ENCODE measurements around the gene ARHGAP35. TPM values are rescaled to one million over a fixed set of nuclear protein-coding genes. Genes with fewer than 3 reads are reported as not detected.
A peak's percentile ranks its signal among the peaks of the same experiment; 100 is the strongest.

ARHGAP35 gene
- total RNA-seq, 1 experiment from 2014 or later: 81.7 TPM

DNA sequence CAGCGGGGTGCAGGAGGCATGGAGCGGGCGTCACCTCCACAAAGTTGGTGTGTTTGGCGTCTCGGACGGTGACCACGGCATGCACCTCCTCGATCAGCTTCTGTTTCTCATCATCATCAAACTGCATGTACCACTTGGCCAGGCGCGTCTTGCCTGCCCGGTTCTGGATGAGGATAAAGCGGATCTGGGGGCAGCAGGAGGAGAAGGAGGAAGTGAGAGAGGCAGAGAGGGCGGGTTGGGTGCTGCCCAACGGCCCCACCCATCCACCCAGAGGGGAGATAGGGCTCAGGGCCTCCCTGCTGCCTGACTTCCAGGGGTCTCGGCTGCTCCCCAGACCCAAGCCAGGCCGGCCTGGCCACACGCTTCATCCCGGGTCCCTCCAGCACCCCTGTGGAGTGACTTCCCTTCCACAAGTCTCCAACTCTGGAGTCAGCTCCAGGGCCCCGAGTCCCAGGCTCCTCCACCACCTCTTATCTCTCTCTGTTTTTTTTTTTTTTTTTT, 14.8 kb upstream of the ARHGAP35 start:
- intact Hi-C loops (cut with micrococcal nuclease; ENCODE audit: unreplicated experiment): no loop called here
- ChIA-PET CTCF (interaction anchor here (0.6 kb wide), 1 partner anchor 245 kb away, joined by 4 read pairs; no protein-coding TSS in a partner anchor), POLR2A (interaction anchor here (0.6 kb wide), 1 partner anchor 52 kb away, joined by 13 read pairs; no protein-coding TSS in a partner anchor)
- H3K36me3 Mint-ChIP-seq (ENCODE audit: insufficient read depth, unreplicated experiment): peaks cover 77% of the 10 kb centered on the region
- peaks cover 25% of the 10 kb centered on the region for H3K4me1 ChIP-seq
- peaks cover 1% of the 10 kb centered on the region; the same call in 1 of the 2 replicates for H3K36me3 ChIP-seq (ENCODE audit: control insufficient read depth, insufficient read depth, low read length)
- no peaks in the 10 kb centered on the region for H3K27me3 ChIP-seq (replicated peaks; ENCODE audit: control insufficient read depth, insufficient read depth, low read length)
- TF ChIP-seq, protein P1, sequence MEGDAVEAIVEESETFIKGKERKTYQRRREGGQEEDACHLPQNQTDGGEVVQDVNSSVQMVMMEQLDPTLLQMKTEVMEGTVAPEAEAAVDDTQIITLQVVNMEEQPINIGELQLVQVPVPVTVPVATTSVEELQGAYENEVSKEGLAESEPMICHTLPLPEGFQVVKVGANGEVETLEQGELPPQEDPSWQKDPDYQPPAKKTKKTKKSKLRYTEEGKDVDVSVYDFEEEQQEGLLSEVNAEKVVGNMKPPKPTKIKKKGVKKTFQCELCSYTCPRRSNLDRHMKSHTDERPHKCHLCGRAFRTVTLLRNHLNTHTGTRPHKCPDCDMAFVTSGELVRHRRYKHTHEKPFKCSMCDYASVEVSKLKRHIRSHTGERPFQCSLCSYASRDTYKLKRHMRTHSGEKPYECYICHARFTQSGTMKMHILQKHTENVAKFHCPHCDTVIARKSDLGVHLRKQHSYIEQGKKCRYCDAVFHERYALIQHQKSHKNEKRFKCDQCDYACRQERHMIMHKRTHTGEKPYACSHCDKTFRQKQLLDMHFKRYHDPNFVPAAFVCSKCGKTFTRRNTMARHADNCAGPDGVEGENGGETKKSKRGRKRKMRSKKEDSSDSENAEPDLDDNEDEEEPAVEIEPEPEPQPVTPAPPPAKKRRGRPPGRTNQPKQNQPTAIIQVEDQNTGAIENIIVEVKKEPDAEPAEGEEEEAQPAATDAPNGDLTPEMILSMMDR (IDR thresholded peaks at IDR 0.05; ENCODE audit: insufficient read depth in 1 of 2, low read depth in 1 of 2, low read length in 1 of 2, severe bottlenecking in 1 of 2, unreplicated experiment in 1 of 2): no peak
- no TSS peak for BruUV-seq (replicated peaks)
- no peak overlapping the region for H3K4me3 ChIP-seq (ENCODE audit: low read depth, low read length)
- no peaks in the 10 kb centered on the region for H3K9me3 Mint-ChIP-seq (ENCODE audit: unreplicated experiment)
- peaks cover 52% of the 10 kb centered on the region for H3K4me1 Mint-ChIP-seq (ENCODE audit: low read depth, unreplicated experiment)
- H3K9me3 ChIP-seq: no peaks in the 10 kb centered on the region
- H3K27me3 Mint-ChIP-seq (ENCODE audit: insufficient read depth, unreplicated experiment): no peaks in the 10 kb centered on the region
- no peak for DNase-seq
- peak overlapping the region; percentile 5 for H3K4me3 Mint-ChIP-seq (ENCODE audit: unreplicated experiment)
- peak overlapping the region; percentile 69 for H3K27ac Mint-ChIP-seq (ENCODE audit: unreplicated experiment)

DNA sequence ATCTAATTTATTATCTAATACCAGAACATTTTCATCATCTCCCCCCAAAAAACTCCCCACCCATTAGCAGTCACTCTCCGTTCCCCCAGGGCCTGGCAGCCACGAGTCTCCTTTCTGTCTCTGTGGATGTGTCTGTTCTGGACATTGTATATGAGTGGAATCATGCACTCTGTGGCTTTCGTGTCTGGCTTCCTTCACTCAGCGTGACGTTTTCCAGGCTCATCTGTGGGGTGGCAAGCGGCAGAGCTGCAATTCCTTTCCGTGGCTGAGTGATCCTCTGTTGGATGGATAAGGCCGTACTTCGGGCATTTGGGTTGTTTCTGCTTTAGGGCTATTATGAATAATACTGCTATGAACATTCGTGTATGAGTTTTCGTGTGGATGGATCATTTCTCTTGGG, 13.3 kb upstream of the ARHGAP35 start:
- intact Hi-C loops (cut with micrococcal nuclease; ENCODE audit: unreplicated experiment): no loop called here

DNA sequence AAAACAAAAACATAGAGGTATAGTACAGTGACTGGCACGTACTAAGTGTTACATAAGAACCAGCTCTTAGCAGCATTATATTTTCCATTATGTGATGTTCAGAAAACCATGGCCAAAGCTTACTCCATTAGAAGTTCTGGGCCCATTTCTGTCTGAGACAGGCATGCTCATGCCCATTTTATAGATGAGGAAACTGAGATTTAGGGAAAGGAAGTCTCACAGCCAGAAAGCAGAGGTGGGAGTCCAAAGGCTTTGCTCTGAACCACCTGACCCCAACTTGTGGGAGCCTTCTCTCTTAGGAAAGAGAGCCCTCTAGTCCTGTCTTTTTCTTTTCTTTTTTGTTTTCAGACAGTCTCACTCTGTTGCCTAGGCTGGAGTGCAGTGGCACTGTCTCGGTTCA, 12.4 kb upstream of the ARHGAP35 start:
- Mint-ChIP-seq H3K27me3 (ENCODE audit: insufficient read depth, unreplicated experiment) (no peaks in the 10 kb centered on the region), H3K4me1 (ENCODE audit: low read depth, unreplicated experiment) (peaks cover 34% of the 10 kb centered on the region), H3K4me3 (ENCODE audit: unreplicated experiment) (no peak overlapping the region), H3K9me3 (ENCODE audit: unreplicated experiment) (no peaks in the 10 kb centered on the region), H3K27ac (ENCODE audit: unreplicated experiment) (no peak overlapping the region), H3K36me3 (ENCODE audit: insufficient read depth, unreplicated experiment) (peaks cover 59% of the 10 kb centered on the region)
- H3K9me3 ChIP-seq: no peaks in the 10 kb centered on the region
- ChIA-PET CTCF (no interaction called here), POLR2A (no interaction called here)
- no peak for DNase-seq
- intact Hi-C loops (cut with micrococcal nuclease; ENCODE audit: unreplicated experiment): no loop called here
- TF ChIP-seq, protein P1 (IDR thresholded peaks at IDR 0.05; ENCODE audit: insufficient read depth in 1 of 2, low read depth in 1 of 2, low read length in 1 of 2, severe bottlenecking in 1 of 2, unreplicated experiment in 1 of 2): no peak
- H3K36me3 ChIP-seq (ENCODE audit: control insufficient read depth, insufficient read depth, low read length): no peaks in the 10 kb centered on the region; the same call in 1 of the 2 replicates
- BruUV-seq (replicated peaks): no TSS peak
- H3K4me1 ChIP-seq: peaks cover 21% of the 10 kb centered on the region
- H3K27me3 ChIP-seq (replicated peaks; ENCODE audit: control insufficient read depth, insufficient read depth, low read length): no peaks in the 10 kb centered on the region
- H3K4me3 ChIP-seq (ENCODE audit: low read depth, low read length): no peak overlapping the region

More for the DNA sequence above, 13.3 kb upstream of the ARHGAP35 start:
- H3K27ac Mint-ChIP-seq (ENCODE audit: unreplicated experiment): peak overlapping the region; percentile 53
- H3K9me3 ChIP-seq: no peaks in the 10 kb centered on the region
- H3K9me3 Mint-ChIP-seq (ENCODE audit: unreplicated experiment): no peaks in the 10 kb centered on the region
- no peak overlapping the region for H3K4me3 Mint-ChIP-seq (ENCODE audit: unreplicated experiment)
- H3K36me3 Mint-ChIP-seq (ENCODE audit: insufficient read depth, unreplicated experiment): peaks cover 67% of the 10 kb centered on the region
- H3K27me3 Mint-ChIP-seq (ENCODE audit: insufficient read depth, unreplicated experiment): no peaks in the 10 kb centered on the region
- H3K27me3 ChIP-seq (replicated peaks; ENCODE audit: control insufficient read depth, insufficient read depth, low read length): no peaks in the 10 kb centered on the region
- ChIA-PET POLR2A (no interaction called here), CTCF (no interaction called here)
- peaks cover 42% of the 10 kb centered on the region for H3K4me1 Mint-ChIP-seq (ENCODE audit: low read depth, unreplicated experiment)
- no peak overlapping the region for H3K4me3 ChIP-seq (ENCODE audit: low read depth, low read length)
- TF ChIP-seq, protein P1 (IDR thresholded peaks at IDR 0.05; ENCODE audit: insufficient read depth in 1 of 2, low read depth in 1 of 2, low read length in 1 of 2, severe bottlenecking in 1 of 2, unreplicated experiment in 1 of 2): no peak
- no peak for DNase-seq
- no peaks in the 10 kb centered on the region; the same call in 1 of the 2 replicates for H3K36me3 ChIP-seq (ENCODE audit: control insufficient read depth, insufficient read depth, low read length)
- peaks cover 25% of the 10 kb centered on the region for H3K4me1 ChIP-seq
- BruUV-seq (replicated peaks): TSS peak; percentile 28
